Caco-2 (cell line): Measurements from ENCODE around the gene FEV. TPM values are rescaled to one million over a fixed set of nuclear protein-coding genes. Genes with fewer than 3 reads are reported as not detected.

Experiments
- BruUV-seq: library from RNA; stranded (reverse); fragments of 400-500 nt; replicated peaks from 2 replicates; lab custom pipeline; 2021; lab: Mats Ljungman, UMichigan
- CTCF ChIA-PET: fragments of 300-600 bp; sonication (Branson Sonifier 250); formaldehyde crosslinking; loops from one replicate; lab custom pipeline; 2022; ENCODE audit warnings: antibody characterized with exemption; lab: Charles Lee
- POLR2A ChIA-PET: fragments of 300-600 bp; sonication (Branson Sonifier 250); formaldehyde crosslinking; loops from one replicate; lab custom pipeline; 2022; ENCODE audit warnings: antibody characterized with exemption; lab: Charles Lee
- DNase-seq, 2 experiments: peaks; one replicate each; pipeline versions ENCODE4 v3.0.0 to v3.0.0-alpha.2; 2020 to 2022
- H3K27me3 ChIP-seq: replicated peaks from 2 replicates; pipeline ENCODE4 v1.6.0; 2011; ENCODE audit warnings: low read length; ENCODE audit not compliant: control insufficient read depth, insufficient read depth
- H3K36me3 ChIP-seq: 2 replicates; pipeline ENCODE4 v1.5.1; 2011; ENCODE audit warnings: low read length; ENCODE audit not compliant: control insufficient read depth, insufficient read depth
- H3K4me1 ChIP-seq: fragments of 250-450 bp; sonication (Bioruptor Pico); 2 replicates; pipeline ENCODE4 v1.5.1; 2020; ENCODE audit warnings: mild to moderate bottlenecking
- H3K4me3 ChIP-seq: 2 replicates; pipeline ENCODE4 v1.5.1; 2011; ENCODE audit warnings: low read depth, mild to moderate bottlenecking, control low read depth, low read length
- H3K9me3 ChIP-seq: fragments of 250-450 bp; sonication (Bioruptor Pico); 2 replicates; pipeline ENCODE4 v1.5.1; 2020; ENCODE audit warnings: mild to moderate bottlenecking, moderate library complexity
- H3K27ac Mint-ChIP-seq: one replicate; pipeline ENCODE4 v1.8.0; 2022; ENCODE audit warnings: mixed read lengths; ENCODE audit not compliant: unreplicated experiment
- H3K27me3 Mint-ChIP-seq: one replicate; pipeline ENCODE4 v1.8.0; 2022; ENCODE audit warnings: mixed read lengths; ENCODE audit not compliant: insufficient read depth, unreplicated experiment
- H3K36me3 Mint-ChIP-seq: one replicate; pipeline ENCODE4 v1.8.0; 2022; ENCODE audit warnings: mild to moderate bottlenecking, mixed read lengths; ENCODE audit not compliant: insufficient read depth, unreplicated experiment
- H3K4me1 Mint-ChIP-seq: one replicate; pipeline ENCODE4 v1.8.0; 2022; ENCODE audit warnings: low read depth, mixed read lengths; ENCODE audit not compliant: unreplicated experiment
- H3K4me3 Mint-ChIP-seq: one replicate; pipeline ENCODE4 v1.8.0; 2022; ENCODE audit warnings: mild to moderate bottlenecking, moderate library complexity, mixed read lengths; ENCODE audit not compliant: unreplicated experiment
- H3K9me3 Mint-ChIP-seq: one replicate; pipeline ENCODE4 v1.8.0; 2022; ENCODE audit warnings: mixed read lengths; ENCODE audit not compliant: unreplicated experiment
- CTCF ChIP-seq, 2 experiments: fragments of 200-600 bp in 1 of 2; IDR thresholded peaks; 1 replicate in 1 of 2; 2 replicates in 1 of 2; pipeline versions ENCODE4 v1.5.1 to v1.8.0; 2011 to 2022; ENCODE audit warnings: antibody characterized with exemption in 1 of 2, control low read depth in 1 of 2, inconsistent platforms in 1 of 2, low read depth in 1 of 2, low read length in 1 of 2, mild to moderate bottlenecking in 1 of 2, moderate library complexity in 1 of 2; ENCODE audit not compliant: insufficient read depth in 1 of 2, severe bottlenecking in 1 of 2, unreplicated experiment in 1 of 2
- intact Hi-C: fragments of 100-400 bp; cut with micrococcal nuclease; formaldehyde crosslinking; loops from one replicate; pipeline ENCODE4 v1.10.0; 2022; ENCODE audit not compliant: unreplicated experiment
- total RNA-seq: library from RNA; stranded (reverse); gene quantifications from 2 replicates; pipeline ENCODE4 v1.2.3, GENCODE V29; 2022

FEV gene
- total RNA-seq, 1 experiment from 2014 or later = not detected

GRCh38 chr2:219018726-219019125, 33.7 kb upstream of the FEV start:
- CTCF ChIA-PET = interaction anchor here (1.9 kb wide), 1 partner anchor 11 kb away, joined by 11 read pairs; no protein-coding TSS in a partner anchor
- Mint-ChIP-seq H3K36me3 (no peaks in the 10 kb centered on the region), H3K9me3 (no peaks in the 10 kb centered on the region), H3K4me1 (no peaks in the 10 kb centered on the region), H3K27me3 (peaks cover 5% of the 10 kb centered on the region), H3K4me3 (no peak overlapping the region), H3K27ac (no peak overlapping the region)
- Histone ChIP-seq H3K9me3 (no peaks in the 10 kb centered on the region), H3K27me3 (no peaks in the 10 kb centered on the region), H3K36me3 (no peaks in the 10 kb centered on the region), H3K4me3 (no peak overlapping the region), H3K4me1 (peaks cover 2% of the 10 kb centered on the region; the same call in 1 of the 2 replicates)
- no peak for DNase-seq
- BruUV-seq = no TSS peak
- intact Hi-C loops = no loop called here
- POLR2A ChIA-PET = no interaction called here
- no peak for TF ChIP-seq CTCF (IDR thresholded peaks at IDR 0.05; ENCODE audit: insufficient read depth in 1 of 2, low read depth in 1 of 2, low read length in 1 of 2, severe bottlenecking in 1 of 2, unreplicated experiment in 1 of 2)

GRCh38 chr2:219018286-219018685, 33.3 kb upstream of the FEV start:
- Histone ChIP-seq H3K27me3 (no peaks in the 10 kb centered on the region), H3K4me1 (no peaks in the 10 kb centered on the region), H3K36me3 (no peaks in the 10 kb centered on the region), H3K4me3 (no peak overlapping the region), H3K9me3 (no peaks in the 10 kb centered on the region)
- POLR2A ChIA-PET = no interaction called here
- Mint-ChIP-seq H3K27me3 (peaks cover 5% of the 10 kb centered on the region), H3K4me1 (no peaks in the 10 kb centered on the region), H3K36me3 (no peaks in the 10 kb centered on the region), H3K27ac (no peak overlapping the region), H3K4me3 (no peak overlapping the region), H3K9me3 (no peaks in the 10 kb centered on the region)
- no peak for DNase-seq
- no TSS peak for BruUV-seq
- CTCF ChIA-PET = interaction anchor here (1.9 kb wide), 1 partner anchor 11 kb away, joined by 11 read pairs; no protein-coding TSS in a partner anchor
- intact Hi-C loops = no loop called here
- TF ChIP-seq CTCF (IDR thresholded peaks at IDR 0.05; ENCODE audit: insufficient read depth in 1 of 2, low read depth in 1 of 2, low read length in 1 of 2, severe bottlenecking in 1 of 2, unreplicated experiment in 1 of 2) = no peak

- Mint-ChIP-seq H3K4me3 (no peak overlapping the region), H3K9me3 (no peaks in the 10 kb centered on the region), H3K27me3 (peaks cover 5% of the 10 kb centered on the region), H3K4me1 (no peaks in the 10 kb centered on the region), H3K27ac (no peak overlapping the region), H3K36me3 (no peaks in the 10 kb centered on the region)
- no peak for DNase-seq
- no peak for TF ChIP-seq CTCF (IDR thresholded peaks at IDR 0.05; ENCODE audit: insufficient read depth in 1 of 2, low read depth in 1 of 2, low read length in 1 of 2, severe bottlenecking in 1 of 2, unreplicated experiment in 1 of 2)
- ChIA-PET POLR2A (no interaction called here), CTCF (interaction anchor here (0.6 kb wide), 1 partner anchor 351 kb away, joined by 3 read pairs; no protein-coding TSS in a partner anchor)
- H3K36me3 ChIP-seq = no peaks in the 10 kb centered on the region
- no peak overlapping the region for H3K4me3 ChIP-seq
- H3K9me3 ChIP-seq = no peaks in the 10 kb centered on the region
- BruUV-seq = no TSS peak
- no peaks in the 10 kb centered on the region for H3K27me3 ChIP-seq
- intact Hi-C loops = no loop called here
- no peaks in the 10 kb centered on the region for H3K4me1 ChIP-seq
Measured at GRCh38 chr2:219017201-219017931, 32.4 kb upstream of the FEV start.
